ENCODE data around the gene HOXB5. TPM values are rescaled to one million over a fixed set of nuclear protein-coding genes. Genes with fewer than 3 reads are reported as not detected.

The HOXB5 gene
- not detected for polyA plus RNA-seq

- peaks cover 0 to 3% (median 3%) of the 10 kb centered on the region in 3 donors for H3K36me3 Mint-ChIP-seq
Observed at GRCh38 chr17:48593126-48593829, at the start of gene HOXB5. HOXB5 (minus strand) TSS chr17:48593779; CDS start chr17:48593682, 97 bp downstream.

GRCh38 chr17:48642843-48643696, 49.5 kb upstream of the HOXB5 start:
- H3K4me3 Mint-ChIP-seq = no peak overlapping the region
- H3K27ac Mint-ChIP-seq = no peak overlapping the region
- H3K36me3 Mint-ChIP-seq = peaks cover 0 to 7% (median 0%) of the 10 kb centered on the region in 3 donors
- DNase-seq = no peak
- H3K9me3 Mint-ChIP-seq = no peaks in the 10 kb centered on the region
- peaks cover 14 to 29% of the 10 kb centered on the region in 2 donors for H3K4me1 Mint-ChIP-seq
- H3K27me3 Mint-ChIP-seq (ENCODE audit: low read depth in 3 of 3) = peaks cover 18 to 39% (median 31%) of the 10 kb centered on the region in 3 donors

More at GRCh38 chr17:48593126-48593829, at the start of gene HOXB5:
- H3K4me3 Mint-ChIP-seq = peak within 1 kb of the TSS; percentile 78 to 88 (median 83)
- H3K27ac Mint-ChIP-seq = peak within 1 kb of the TSS in 1 of 6 donors; percentile 20
- H3K27me3 Mint-ChIP-seq (ENCODE audit: low read depth in 3 of 3) = peaks cover 37 to 59% (median 43%) of the 10 kb centered on the region in 3 donors
- H3K4me1 Mint-ChIP-seq = peaks cover 35 to 52% of the 10 kb centered on the region in 2 donors
- H3K9me3 Mint-ChIP-seq = no peaks in the 10 kb centered on the region
- no peak for DNase-seq

GRCh38 chr17:48642059-48642842, 48.7 kb upstream of the HOXB5 start:
- Mint-ChIP-seq H3K9me3 (no peaks in the 10 kb centered on the region), H3K36me3 (peaks cover 0 to 7% (median 0%) of the 10 kb centered on the region in 3 donors), H3K27me3 (ENCODE audit: low read depth in 3 of 3) (peaks cover 18 to 37% (median 33%) of the 10 kb centered on the region in 3 donors), H3K4me1 (peaks cover 8 to 21% of the 10 kb centered on the region in 2 donors), H3K27ac (no peak overlapping the region), H3K4me3 (peak overlapping the region in 1 of 5 donors; percentile 12)
- no peak for DNase-seq

- Mint-ChIP-seq H3K27me3 (ENCODE audit: low read depth in 3 of 3) (peaks cover 18 to 38% (median 32%) of the 10 kb centered on the region in 3 donors), H3K4me3 (peak overlapping the region in 1 of 5 donors; percentile 12), H3K27ac (no peak overlapping the region), H3K4me1 (peaks cover 6 to 16% of the 10 kb centered on the region in 2 donors), H3K36me3 (peaks cover 0 to 7% (median 0%) of the 10 kb centered on the region in 3 donors), H3K9me3 (no peaks in the 10 kb centered on the region)
- no peak for DNase-seq
Observed at GRCh38 chr17:48641541-48642058, 48.0 kb upstream of the HOXB5 start.

GRCh38 chr17:48640858-48641180, 47.2 kb upstream of the HOXB5 start:
- Mint-ChIP-seq H3K27ac (no peak overlapping the region), H3K4me1 (peaks cover 3 to 15% of the 10 kb centered on the region in 2 donors), H3K27me3 (ENCODE audit: low read depth in 3 of 3) (peaks cover 22 to 44% (median 38%) of the 10 kb centered on the region in 3 donors)

GRCh38 chr17:48639982-48640857, 46.6 kb upstream of the HOXB5 start:
- Mint-ChIP-seq H3K27ac (no peak overlapping the region), H3K36me3 (peaks cover 0 to 7% (median 0%) of the 10 kb centered on the region in 3 donors), H3K27me3 (ENCODE audit: low read depth in 3 of 3) (peaks cover 21 to 44% (median 40%) of the 10 kb centered on the region in 3 donors), H3K4me1 (peaks cover 3 to 9% of the 10 kb centered on the region in 2 donors), H3K4me3 (no peak overlapping the region), H3K9me3 (no peaks in the 10 kb centered on the region)
- DNase-seq = no peak

More at GRCh38 chr17:48640858-48641180, 47.2 kb upstream of the HOXB5 start:
- Mint-ChIP-seq H3K36me3 (peaks cover 0 to 7% (median 0%) of the 10 kb centered on the region in 3 donors), H3K9me3 (no peaks in the 10 kb centered on the region), H3K4me3 (no peak overlapping the region)
- DNase-seq = no peak

- Mint-ChIP-seq H3K4me1 (peaks cover 5 to 14% of the 10 kb centered on the region in 2 donors), H3K27me3 (ENCODE audit: low read depth in 3 of 3) (peaks cover 26 to 44% (median 39%) of the 10 kb centered on the region in 3 donors)
Observed at GRCh38 chr17:48639136-48639535, 45.6 kb upstream of the HOXB5 start.

GRCh38 chr17:48637323-48638260, 44.0 kb upstream of the HOXB5 start:
- peaks cover 32 to 43% (median 36%) of the 10 kb centered on the region in 3 donors for H3K27me3 Mint-ChIP-seq (ENCODE audit: low read depth in 3 of 3)
- peaks cover 0 to 4% (median 0%) of the 10 kb centered on the region in 6 donors for H3K9me3 Mint-ChIP-seq
- H3K4me1 Mint-ChIP-seq = peaks cover 9 to 22% of the 10 kb centered on the region in 2 donors
- no peak for DNase-seq
- peaks cover 0 to 7% (median 0%) of the 10 kb centered on the region in 3 donors for H3K36me3 Mint-ChIP-seq
- no peak overlapping the region for H3K4me3 Mint-ChIP-seq
- H3K27ac Mint-ChIP-seq = no peak overlapping the region

More at GRCh38 chr17:48639136-48639535, 45.6 kb upstream of the HOXB5 start:
- Mint-ChIP-seq H3K9me3 (no peaks in the 10 kb centered on the region), H3K36me3 (peaks cover 0 to 7% (median 0%) of the 10 kb centered on the region in 3 donors), H3K4me3 (no peak overlapping the region), H3K27ac (no peak overlapping the region)
- DNase-seq = no peak

GRCh38 chr17:48636177-48637018, 42.8 kb upstream of the HOXB5 start:
- Mint-ChIP-seq H3K27ac (peak overlapping the region in 1 of 6 donors; percentile 20), H3K27me3 (ENCODE audit: low read depth in 3 of 3) (peaks cover 30 to 41% (median 36%) of the 10 kb centered on the region in 3 donors), H3K4me1 (peaks cover 8 to 16% of the 10 kb centered on the region in 2 donors), H3K4me3 (peak overlapping the region in 2 of 5 donors; percentile 5 to 38), H3K36me3 (peaks cover 0 to 6% (median 0%) of the 10 kb centered on the region in 3 donors), H3K9me3 (peaks cover 0 to 4% (median 0%) of the 10 kb centered on the region in 6 donors)
- peak; percentile 47 to 56 (median 52) for DNase-seq

- Mint-ChIP-seq H3K27me3 (ENCODE audit: low read depth in 3 of 3) (peaks cover 31 to 49% (median 47%) of the 10 kb centered on the region in 3 donors), H3K9me3 (peaks cover 0 to 4% (median 0%) of the 10 kb centered on the region in 6 donors), H3K4me1 (peaks cover 8 to 15% of the 10 kb centered on the region in 2 donors), H3K36me3 (peaks cover 0 to 2% (median 0%) of the 10 kb centered on the region in 3 donors), H3K4me3 (peak overlapping the region in 2 of 5 donors; percentile 25 to 45), H3K27ac (no peak overlapping the region)
- no peak for DNase-seq
Observed at GRCh38 chr17:48634493-48635208, 41.1 kb upstream of the HOXB5 start.
